ENCODE data around the gene RBMY1J. TPM values are rescaled to one million over a fixed set of nuclear protein-coding genes. Genes with fewer than 3 reads are reported as not detected.
"Not testable (repeated sequence)": the region's sequence is repeated elsewhere in the genome, so short reads cannot be mapped to it uniquely, and the experiment has no call there.

The RBMY1J gene
- polyA plus RNA-seq, 1 of the 3 experiments (the other 2 are of a cell fraction), result not detected

DNA sequence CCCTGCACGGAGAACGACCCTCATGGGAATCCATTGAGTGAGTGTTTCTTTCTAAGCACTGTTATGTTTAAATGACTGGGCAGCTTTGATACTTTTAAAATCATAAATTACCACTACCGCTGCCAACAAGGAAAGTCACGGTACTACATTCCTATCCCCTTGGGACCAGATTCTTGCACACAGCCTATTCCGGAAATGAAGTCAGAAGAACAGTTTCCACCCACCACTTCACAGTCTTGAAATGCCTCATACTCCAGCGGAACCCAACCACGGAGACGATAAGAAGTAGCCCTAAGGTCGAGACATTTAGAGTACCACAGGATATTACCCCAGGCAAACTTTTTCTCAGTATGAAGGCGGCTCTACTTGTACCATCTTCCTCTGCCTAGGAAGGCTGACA, 58.8 kb downstream of the RBMY1J start:
- H4K20me1 ChIP-seq (ENCODE audit: insufficient read depth); DNase-seq; H3K79me2 ChIP-seq (ENCODE audit: insufficient read depth); H3K27ac ChIP-seq (ENCODE audit: low read depth in 2 of 2, low read length in 1 of 2); CTCF ChIA-PET; H3K9ac ChIP-seq; H3F3A ChIP-seq (replicated peaks; ENCODE audit: insufficient read depth); H3K4me2 ChIP-seq; H3K4me1 ChIP-seq (ENCODE audit: control insufficient read depth in 1 of 2, insufficient read depth in 2 of 2, low read depth in 1 of 2, low read length in 1 of 2); H2AFZ ChIP-seq (ENCODE audit: low read depth); H3K27me3 ChIP-seq (ENCODE audit: insufficient read depth); POLR2A ChIA-PET; H3K9me3 ChIP-seq; H3K9me2 ChIP-seq; H3K4me3 ChIP-seq (ENCODE audit: low read depth in 2 of 2, low read length in 1 of 2); H3K36me3 ChIP-seq (replicated peaks in 1 of 2; ENCODE audit: control insufficient read depth in 1 of 2, insufficient read depth in 2 of 2, low read length in 1 of 2): not testable (repeated sequence)
- WGBS (ENCODE audit: low lambda C conversion rate), result no CpG with 5 or more reads among the region's 10 CpGs

Other genes with a start within 250 kb of the RBMY1J start
- not detected in 2 replicates for gene RBMY1F, start 220.5 kb upstream of the RBMY1J start, polyA plus RNA-seq (2012; rRNA removed)